Keratinocyte (primary cell): ENCODE results near the gene LDB2.

Source experiments
- CTCF ChIP-seq, 3 experiments: IDR thresholded peaks in 1 of 3; conservative IDR thresholded peaks in 1 of 3; optimal IDR thresholded peaks in 1 of 3; 2 replicates in 2 of 3; 3 replicates in 1 of 3; pipeline versions ENCODE3 to v1.5.1; 2011; ENCODE audit warnings: low read length in 3 of 3, mild to moderate bottlenecking in 3 of 3, moderate library complexity in 2 of 3, control low read depth in 1 of 3, inconsistent platforms in 1 of 3; ENCODE audit not compliant: insufficient read depth in 2 of 3; ENCODE audit errors: extremely low read depth in 1 of 3
- EZH2 ChIP-seq: IDR thresholded peaks from one replicate; pipeline ENCODE4 v1.6.1; 2012; ENCODE audit warnings: inconsistent platforms, mild to moderate bottlenecking, low read length, moderate library complexity

GRCh38 chr4:16827045-16827444 lies 71.4 kb downstream of the LDB2 start:
- TF ChIP-seq CTCF (optimal IDR thresholded peaks at IDR 0.05 in 1 of 3, IDR thresholded peaks at IDR 0.05 in 1 of 3, conservative IDR thresholded peaks at IDR 0.05 in 1 of 3; ENCODE audit: extremely low read depth in 1 of 3, insufficient read depth in 2 of 3, low read length in 3 of 3) = no peak
- no peak for TF ChIP-seq EZH2
